ENCODE data around the gene CELF2. TPM values are rescaled to one million over a fixed set of nuclear protein-coding genes. Genes with fewer than 3 reads are reported as not detected.

CELF2 gene
- total RNA-seq, 4 donors from 2014 or later = 106 to 127 (median 120) TPM

DNA sequence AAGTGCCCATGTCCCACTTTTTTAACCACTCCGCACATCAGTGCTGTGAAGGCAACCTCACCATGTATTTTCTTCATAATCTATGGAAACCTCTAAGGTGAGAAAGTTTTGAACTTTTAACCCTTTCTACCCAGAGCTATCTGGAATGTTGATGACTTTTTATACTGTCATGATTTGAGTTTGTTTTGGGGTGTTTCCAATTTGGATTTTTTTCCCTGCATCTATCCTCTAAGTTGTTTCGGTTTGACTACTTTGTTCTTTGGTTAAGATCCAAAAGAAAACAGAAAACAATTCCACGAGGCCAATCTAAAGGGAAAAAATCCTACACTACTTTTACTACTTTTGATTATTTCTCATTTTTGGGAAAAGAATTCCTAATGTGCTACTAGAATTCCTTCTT, 314.1 kb downstream of the CELF2 start:
- Histone ChIP-seq H3K27me3 (no peaks in the 10 kb centered on the region), H3K27ac (peak overlapping the region in 2 of 4 donors; percentile 38 to 62), H3K4me3 (no peak overlapping the region), H3K4me1 (peaks cover 0 to 85% (median 40%) of the 10 kb centered on the region in 4 donors), H3K9me3 (no peaks in the 10 kb centered on the region), H3K36me3 (peaks cover 0 to 21% (median 0%) of the 10 kb centered on the region in 3 donors)
- TF ChIP-seq EP300 (IDR thresholded peaks at IDR 0.05) = no peak
- TF ChIP-seq, protein P1, sequence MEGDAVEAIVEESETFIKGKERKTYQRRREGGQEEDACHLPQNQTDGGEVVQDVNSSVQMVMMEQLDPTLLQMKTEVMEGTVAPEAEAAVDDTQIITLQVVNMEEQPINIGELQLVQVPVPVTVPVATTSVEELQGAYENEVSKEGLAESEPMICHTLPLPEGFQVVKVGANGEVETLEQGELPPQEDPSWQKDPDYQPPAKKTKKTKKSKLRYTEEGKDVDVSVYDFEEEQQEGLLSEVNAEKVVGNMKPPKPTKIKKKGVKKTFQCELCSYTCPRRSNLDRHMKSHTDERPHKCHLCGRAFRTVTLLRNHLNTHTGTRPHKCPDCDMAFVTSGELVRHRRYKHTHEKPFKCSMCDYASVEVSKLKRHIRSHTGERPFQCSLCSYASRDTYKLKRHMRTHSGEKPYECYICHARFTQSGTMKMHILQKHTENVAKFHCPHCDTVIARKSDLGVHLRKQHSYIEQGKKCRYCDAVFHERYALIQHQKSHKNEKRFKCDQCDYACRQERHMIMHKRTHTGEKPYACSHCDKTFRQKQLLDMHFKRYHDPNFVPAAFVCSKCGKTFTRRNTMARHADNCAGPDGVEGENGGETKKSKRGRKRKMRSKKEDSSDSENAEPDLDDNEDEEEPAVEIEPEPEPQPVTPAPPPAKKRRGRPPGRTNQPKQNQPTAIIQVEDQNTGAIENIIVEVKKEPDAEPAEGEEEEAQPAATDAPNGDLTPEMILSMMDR (IDR thresholded peaks at IDR 0.05) = no peak
- no peak for TF ChIP-seq POLR2A (IDR thresholded peaks at IDR 0.05)
- 33 to 38% methylated on average over 3 of the region's 3 CpGs for WGBS, 2 donors
- DNase-seq (ENCODE audit: low spot score in 2 of 2) = no peak

DNA sequence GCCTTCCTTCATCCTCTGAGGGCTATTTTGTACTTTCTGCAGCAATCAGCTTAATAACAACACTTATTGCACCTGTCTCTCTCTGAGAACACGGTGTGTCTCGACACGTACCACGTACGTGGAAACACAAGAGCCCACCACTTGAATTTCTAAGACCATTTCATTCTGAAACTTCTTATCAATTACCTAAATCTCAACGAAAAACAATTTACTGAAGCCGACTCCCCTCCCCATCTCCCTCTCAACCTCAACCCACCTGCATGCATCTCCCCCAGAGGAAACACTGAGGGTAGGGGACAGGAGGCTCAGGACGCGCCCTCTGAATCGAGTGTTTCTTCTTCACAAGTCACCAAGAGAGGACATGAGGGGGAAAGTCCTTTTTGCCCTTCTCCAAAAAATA, 315.2 kb downstream of the CELF2 start:
- H3K4me1 ChIP-seq = peaks cover 0 to 87% (median 41%) of the 10 kb centered on the region in 4 donors
- H3K9me3 ChIP-seq = no peaks in the 10 kb centered on the region
- H3K27me3 ChIP-seq = no peaks in the 10 kb centered on the region
- TF ChIP-seq, protein P1 (IDR thresholded peaks at IDR 0.05) = no peak
- TF ChIP-seq EP300 (IDR thresholded peaks at IDR 0.05) (no peak), POLR2A (IDR thresholded peaks at IDR 0.05) (no peak)
- no peak overlapping the region for H3K4me3 ChIP-seq
- peak overlapping the region in 1 of 4 donors; percentile 38 for H3K27ac ChIP-seq
- DNase-seq (ENCODE audit: low spot score in 2 of 2) = no peak
- peaks cover 0 to 13% (median 0%) of the 10 kb centered on the region in 3 donors for H3K36me3 ChIP-seq
- 82 to 86% methylated on average over 10 of the region's 10 CpGs for WGBS, 2 donors

DNA sequence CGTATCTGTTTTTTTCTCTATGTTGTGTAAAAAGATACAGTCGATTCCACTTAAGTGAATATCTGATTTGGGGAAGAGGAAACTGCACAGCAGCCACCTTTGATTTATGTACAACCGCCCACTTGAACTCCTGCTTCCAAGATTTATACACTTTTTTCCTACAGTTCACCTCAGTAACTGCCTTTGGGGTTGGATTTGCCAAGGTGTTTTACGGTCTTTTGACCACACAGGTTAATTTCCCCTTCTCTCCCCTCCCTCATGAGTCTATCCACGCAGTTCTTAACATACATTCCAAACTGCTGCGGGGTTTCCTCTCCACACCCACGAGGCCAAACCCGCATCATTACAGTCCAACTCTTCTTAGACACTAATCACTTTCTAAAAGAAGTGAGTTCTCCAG, 316.8 kb downstream of the CELF2 start:
- TF ChIP-seq POLR2A (IDR thresholded peaks at IDR 0.05) = no peak
- no peak for TF ChIP-seq EP300 (IDR thresholded peaks at IDR 0.05)
- TF ChIP-seq, protein P1 (IDR thresholded peaks at IDR 0.05) = no peak
- Histone ChIP-seq H3K9me3 (no peaks in the 10 kb centered on the region), H3K27me3 (no peaks in the 10 kb centered on the region), H3K27ac (no peak overlapping the region), H3K4me1 (peaks cover 0 to 71% (median 28%) of the 10 kb centered on the region in 4 donors), H3K36me3 (peaks cover 0 to 13% (median 0%) of the 10 kb centered on the region in 3 donors), H3K4me3 (no peak overlapping the region)
- DNase-seq (ENCODE audit: low spot score in 2 of 2) = no peak
- 63 to 69% methylated on average over 8 of the region's 8 CpGs for WGBS, 2 donors

DNA sequence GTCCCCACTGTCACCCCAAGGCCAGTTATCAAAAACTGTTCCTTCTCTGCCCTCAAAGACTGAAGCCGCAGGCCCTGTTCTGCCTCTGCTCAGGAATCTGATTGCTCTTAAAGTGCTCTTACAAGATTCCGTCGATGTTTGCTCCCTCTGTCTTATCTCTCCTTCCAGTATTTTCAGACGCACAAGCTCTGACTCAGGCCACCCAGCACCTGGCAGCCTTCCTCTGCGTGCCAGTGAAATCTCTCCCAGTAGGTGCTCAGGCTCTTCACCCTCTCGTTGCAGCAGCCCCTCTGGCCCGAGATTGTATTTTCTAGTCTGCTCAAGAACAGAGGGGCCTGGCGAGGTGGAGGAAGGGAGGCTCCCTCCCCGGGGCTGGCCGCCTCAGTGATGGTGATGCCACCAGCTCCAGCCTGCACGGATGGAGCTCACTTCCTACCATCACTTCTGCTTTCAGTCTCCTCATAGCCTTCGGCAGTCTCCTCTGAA, 317.5 kb downstream of the CELF2 start:
- peaks cover 0 to 13% (median 0%) of the 10 kb centered on the region in 3 donors for H3K36me3 ChIP-seq
- DNase-seq (ENCODE audit: low spot score in 2 of 2) = no peak
- peaks cover 0 to 64% (median 22%) of the 10 kb centered on the region in 4 donors for H3K4me1 ChIP-seq
- TF ChIP-seq EP300 (IDR thresholded peaks at IDR 0.05) (no peak), POLR2A (IDR thresholded peaks at IDR 0.05) (no peak)
- TF ChIP-seq, protein P1 (IDR thresholded peaks at IDR 0.05) = no peak
- whole genome bisulfite sequencing, 2 donors = 49 to 62% methylated on average over 12 of the region's 12 CpGs
- no peaks in the 10 kb centered on the region for H3K9me3 ChIP-seq
- no peak overlapping the region for H3K4me3 ChIP-seq
- peak overlapping the region in 3 of 4 donors; percentile 50 to 85 (median 58) for H3K27ac ChIP-seq
- no peaks in the 10 kb centered on the region for H3K27me3 ChIP-seq

DNA sequence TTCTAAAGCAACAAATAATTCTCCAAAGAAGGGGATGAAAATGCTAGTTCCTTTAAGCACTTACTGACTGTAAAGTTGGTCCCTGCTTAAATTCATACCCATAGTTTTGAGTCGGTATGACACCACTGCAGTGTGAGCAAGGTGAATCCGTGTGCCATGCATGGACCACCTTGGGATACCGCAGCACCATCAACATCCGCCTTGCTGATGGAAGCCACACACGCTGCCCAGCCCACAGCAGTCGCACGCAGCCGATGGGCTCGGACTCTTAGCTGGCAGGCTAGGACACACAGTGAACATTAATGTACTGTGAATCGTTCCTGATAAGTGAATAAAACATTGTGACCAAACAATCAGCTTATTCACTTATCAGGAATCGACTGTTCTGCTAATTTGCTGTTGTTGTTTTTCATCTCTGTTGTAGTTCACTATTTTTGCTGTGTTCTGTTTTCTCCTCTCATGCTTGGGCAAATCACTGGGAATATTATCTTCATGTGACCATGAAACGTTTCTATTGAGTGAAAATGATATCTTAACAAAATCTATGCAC, 318.3 kb downstream of the CELF2 start:
- Histone ChIP-seq H3K9me3 (no peaks in the 10 kb centered on the region), H3K27me3 (no peaks in the 10 kb centered on the region), H3K4me3 (no peak overlapping the region), H3K36me3 (peaks cover 0 to 13% (median 0%) of the 10 kb centered on the region in 3 donors), H3K27ac (peak overlapping the region; percentile 19 to 85 (median 54)), H3K4me1 (peaks cover 0 to 56% (median 15%) of the 10 kb centered on the region in 4 donors)
- WGBS, 2 donors = 62 to 64% methylated on average over 12 of the region's 12 CpGs
- no peak for TF ChIP-seq EP300 (IDR thresholded peaks at IDR 0.05)
- TF ChIP-seq, protein P1 (IDR thresholded peaks at IDR 0.05) = no peak
- TF ChIP-seq POLR2A (IDR thresholded peaks at IDR 0.05) = no peak
- no peak for DNase-seq (ENCODE audit: low spot score in 2 of 2)
